Stomach (tissue), 9 donors: ENCODE measurements around the gene IRS2. TPM values are rescaled to one million over a fixed set of nuclear protein-coding genes. Genes with fewer than 3 reads are reported as not detected.

ENCODE experiments used
- DNase-seq, 2 donors: peaks; one replicate each; pipeline versions ENCODE4 v3.0.0 to v3.0.0-alpha.2; 2013 to 2019
- H3K27ac ChIP-seq, 5 donors: fragments of 200-600 bp in 4 of 5; sonication (generic) in 4 of 5; one replicate each; pipeline ENCODE4 v1.5.1; 2013 to 2019; ENCODE audit warnings: mild to moderate bottlenecking in 1 of 5, moderate library complexity in 1 of 5
- H3K27me3 ChIP-seq, 3 donors: fragments of 200-600 bp; sonication (generic); one replicate each; pipeline ENCODE4 v1.5.1; 2017 to 2019; ENCODE audit warnings: mixed run types in 1 of 3
- H3K36me3 ChIP-seq, 4 donors: fragments of 200-600 bp; sonication (generic); 1 replicate in 3 of 4; 2 replicates in 1 of 4; pipeline ENCODE4 v1.5.1; 2016 to 2019
- H3K4me1 ChIP-seq, 4 donors: fragments of 200-600 bp; sonication (generic); one replicate each; pipeline ENCODE4 v1.5.1; 2016 to 2019
- H3K4me3 ChIP-seq, 4 donors: fragments of 200-600 bp; sonication (generic) in 3 of 4; one replicate each; pipeline ENCODE4 v1.5.1; 2016 to 2019; ENCODE audit warnings: mild to moderate bottlenecking in 1 of 4
- H3K9me3 ChIP-seq, 4 donors: fragments of 200-600 bp; sonication (generic); one replicate each; pipeline ENCODE4 v1.5.1; 2016 to 2019
- CTCF ChIP-seq, 7 experiments: fragments of 450-650 bp in 4 of 7; fragments of 200-600 bp in 3 of 7; sonication (generic) in 3 of 7; IDR thresholded peaks; one replicate each; pipeline ENCODE4 v1.5.1; 2016 to 2019; ENCODE audit warnings: antibody characterized with exemption in 7 of 7, control low read depth in 2 of 7, mild to moderate bottlenecking in 1 of 7
- EP300 ChIP-seq: sonication (generic); formaldehyde crosslinking; IDR thresholded peaks from one replicate; pipeline ENCODE4 v1.6.1; 2017; ENCODE audit warnings: antibody characterized with exemption
- POLR2A ChIP-seq, 4 donors: fragments of 450-650 bp; IDR thresholded peaks; one replicate each; pipeline ENCODE4 v1.6.1; 2016; ENCODE audit warnings: antibody characterized with exemption in 4 of 4, control low read depth in 2 of 4, mild to moderate bottlenecking in 1 of 4, moderate library complexity in 1 of 4
- POLR2AphosphoS5 ChIP-seq, 3 donors: sonication (generic); formaldehyde crosslinking; IDR thresholded peaks; one replicate each; pipeline ENCODE4 v1.6.1; 2016; ENCODE audit warnings: antibody characterized with exemption in 3 of 3
- WGBS, 5 donors: extraction: QIAGEN DNeasy Blood & Tissue Kit in 3 of 5; methylation state at CpG; one replicate each; pipeline versions ENCODE4 v1.1.5 to v1.1.7; 2013 to 2018; 5-methylcytosine and 5-hydroxymethylcytosine counted together
- intact Hi-C: fragments of 100-400 bp; cut with DNase I; formaldehyde crosslinking; loops from one replicate; pipeline ENCODE4 v1.15.1; 2023; ENCODE audit warnings: low total_unique reads
- polyA plus RNA-seq, 3 donors: library from polyadenylated mRNA; stranded (reverse); fragments of 200-250 nt; gene quantifications; one replicate each; pipeline ENCODE4 v1.2.3, GENCODE V29; 2013
- total RNA-seq, 5 donors: library from RNA; depleted of rRNA; stranded (reverse); fragments of >200 nt; gene quantifications; one replicate each; pipeline versions ENCODE4 v1.1.0 to v1.2.3, GENCODE V29; 2014 to 2016
- donor health status: healthy with polysubstance abuse.
- donor health status: Bipolar disorder and iron deficiency.
- donor health status: healthy.

Gene IRS2
- total and polyA plus RNA-seq, 8 donors, result 2.7 to 24.1 (median 11.4) TPM

DNA sequence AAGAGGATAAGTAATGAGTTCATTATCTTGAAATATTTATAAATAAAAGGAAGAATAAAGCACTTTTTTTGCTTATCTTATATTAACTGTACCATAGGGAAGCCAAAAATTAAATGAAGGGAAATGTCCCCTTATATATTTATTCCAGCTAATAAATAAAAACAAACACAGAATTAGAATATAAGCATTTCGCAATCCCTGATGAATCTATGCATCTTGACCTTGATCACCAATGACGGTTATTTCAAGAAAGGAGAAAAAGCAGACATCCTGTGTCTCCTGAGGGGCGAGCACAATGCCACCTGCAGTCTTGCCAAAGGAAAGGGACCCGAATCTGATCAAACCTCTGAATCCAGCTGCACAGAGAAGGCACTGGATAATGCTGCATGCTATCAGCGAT lies 29.3 kb upstream of the IRS2 start:
- Histone ChIP-seq H3K36me3 (no peaks in the 10 kb centered on the region), H3K9me3 (no peaks in the 10 kb centered on the region), H3K27me3 (peaks cover 0 to 19% (median 0%) of the 10 kb centered on the region in 3 donors), H3K27ac (no peak overlapping the region), H3K4me3 (no peak overlapping the region), H3K4me1 (peaks cover 0 to 4% (median 0%) of the 10 kb centered on the region in 4 donors)
- 75 to 86% (median 84%) methylated on average over 5 of the region's 5 CpGs for WGBS, 5 donors
- DNase-seq, result no peak
- intact Hi-C loops, result no loop called here
- TF ChIP-seq POLR2A (IDR thresholded peaks at IDR 0.05) (no peak), CTCF (IDR thresholded peaks at IDR 0.05) (no peak), POLR2AphosphoS5 (IDR thresholded peaks at IDR 0.05) (no peak), EP300 (no peak)

DNA sequence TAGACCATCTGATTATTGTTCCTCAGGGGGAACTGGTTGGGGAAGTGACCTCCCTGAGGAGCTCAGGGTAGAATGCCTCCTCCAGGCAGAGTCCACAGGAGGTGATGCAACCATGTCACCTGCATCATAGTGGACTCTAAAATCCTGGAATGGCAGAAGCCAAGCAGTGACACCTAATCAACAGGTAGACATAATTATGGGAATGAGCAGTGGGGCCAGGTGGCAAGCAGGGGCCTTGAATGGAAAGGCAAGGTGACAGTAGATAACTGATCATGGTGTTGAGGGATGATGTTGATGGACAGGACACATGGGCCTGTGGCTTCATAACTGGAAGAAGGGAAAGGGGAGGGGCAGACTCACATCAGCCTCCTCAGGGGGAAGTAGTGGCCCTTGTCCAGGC lies 27.3 kb upstream of the IRS2 start:
- DNase-seq, result no peak
- intact Hi-C loops, result no loop called here
- no peaks in the 10 kb centered on the region for H3K9me3 ChIP-seq

GRCh38 chr13:109812382-109812781 lies 26.0 kb upstream of the IRS2 start:
- no peak for TF ChIP-seq POLR2AphosphoS5 (IDR thresholded peaks at IDR 0.05)
- Histone ChIP-seq H3K4me1 (peaks cover 0 to 4% (median 0%) of the 10 kb centered on the region in 4 donors), H3K27me3 (peaks cover 0 to 26% (median 0%) of the 10 kb centered on the region in 3 donors), H3K36me3 (no peaks in the 10 kb centered on the region), H3K27ac (no peak overlapping the region), H3K9me3 (no peaks in the 10 kb centered on the region), H3K4me3 (no peak overlapping the region)
- DNase-seq, result no peak
- WGBS, 5 donors, result 73 to 83% (median 75%) methylated on average over 8 of the region's 8 CpGs
- intact Hi-C loops, result no loop called here

More for the DNA sequence above, 27.3 kb upstream of the IRS2 start:
- H3K4me3 ChIP-seq, result no peak overlapping the region
- TF ChIP-seq CTCF (IDR thresholded peaks at IDR 0.05), result no peak
- TF ChIP-seq POLR2A (IDR thresholded peaks at IDR 0.05), result no peak
- TF ChIP-seq EP300, result no peak
- no peak for TF ChIP-seq POLR2AphosphoS5 (IDR thresholded peaks at IDR 0.05)
- no peak overlapping the region for H3K27ac ChIP-seq
- peaks cover 0 to 21% (median 0%) of the 10 kb centered on the region in 3 donors for H3K27me3 ChIP-seq
- H3K4me1 ChIP-seq, result peaks cover 0 to 4% (median 0%) of the 10 kb centered on the region in 4 donors
- H3K36me3 ChIP-seq, result no peaks in the 10 kb centered on the region

DNA sequence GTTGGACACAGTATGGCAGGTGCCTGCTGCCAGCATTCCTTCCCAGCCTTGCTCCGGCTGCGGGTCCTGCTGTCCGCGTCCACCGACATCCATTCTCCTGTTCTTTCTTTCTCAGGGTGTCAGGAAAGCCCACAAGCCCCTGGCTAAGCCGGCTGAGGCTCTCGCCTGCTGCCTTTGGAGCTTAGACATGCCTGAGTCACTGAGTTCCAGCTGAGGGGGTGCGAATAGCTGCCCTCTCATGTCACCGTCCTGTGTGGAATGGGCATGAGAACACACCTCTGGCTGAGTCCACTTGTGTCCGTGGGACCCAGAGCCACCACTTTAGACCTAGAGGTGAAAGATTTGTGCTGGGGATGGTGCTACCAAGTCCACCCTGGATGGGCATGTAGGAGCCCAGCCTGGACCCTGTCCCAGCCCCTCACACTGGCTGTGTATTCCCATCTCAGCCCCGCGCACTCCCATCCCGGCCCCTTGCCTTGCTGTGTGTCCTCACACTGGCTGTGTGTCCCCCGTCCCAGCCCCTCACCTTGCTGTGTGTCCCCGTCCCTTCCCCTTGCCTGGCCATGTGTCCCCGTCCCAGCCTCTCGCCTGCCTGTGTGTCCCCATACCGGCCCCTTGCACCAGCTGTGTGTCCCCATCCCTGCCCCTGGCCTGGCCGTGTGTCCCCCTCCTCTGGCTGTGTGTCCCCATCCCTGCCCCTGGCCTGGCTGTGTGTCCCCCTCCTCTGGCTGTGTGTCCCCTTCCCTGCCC lies 24.6 kb upstream of the IRS2 start:
- DNase-seq, result no peak
- WGBS, 5 donors, result 83 to 94% (median 91%) methylated on average over 19 of the region's 19 CpGs
- Histone ChIP-seq H3K27me3 (peaks cover 0 to 19% (median 0%) of the 10 kb centered on the region in 3 donors), H3K9me3 (no peaks in the 10 kb centered on the region), H3K4me1 (no peaks in the 10 kb centered on the region), H3K4me3 (no peak overlapping the region), H3K36me3 (no peaks in the 10 kb centered on the region), H3K27ac (no peak overlapping the region)
- intact Hi-C loops, result no loop called here
- TF ChIP-seq CTCF (IDR thresholded peaks at IDR 0.05) (no peak), EP300 (no peak), POLR2A (IDR thresholded peaks at IDR 0.05) (no peak), POLR2AphosphoS5 (IDR thresholded peaks at IDR 0.05) (no peak)
